HG03575 (cell line): Measurements from ENCODE around the gene KRT79.

ENCODE experiments used
- ATAC-seq: cut with Tn5 transposase; IDR thresholded peaks from one replicate; pipeline ENCODE4 v1.9.1; 2021; ENCODE audit not compliant: unreplicated experiment, insufficient number of reproducible peaks, low FRiP score; ENCODE audit errors: extremely low read depth

KRT79 gene

DNA sequence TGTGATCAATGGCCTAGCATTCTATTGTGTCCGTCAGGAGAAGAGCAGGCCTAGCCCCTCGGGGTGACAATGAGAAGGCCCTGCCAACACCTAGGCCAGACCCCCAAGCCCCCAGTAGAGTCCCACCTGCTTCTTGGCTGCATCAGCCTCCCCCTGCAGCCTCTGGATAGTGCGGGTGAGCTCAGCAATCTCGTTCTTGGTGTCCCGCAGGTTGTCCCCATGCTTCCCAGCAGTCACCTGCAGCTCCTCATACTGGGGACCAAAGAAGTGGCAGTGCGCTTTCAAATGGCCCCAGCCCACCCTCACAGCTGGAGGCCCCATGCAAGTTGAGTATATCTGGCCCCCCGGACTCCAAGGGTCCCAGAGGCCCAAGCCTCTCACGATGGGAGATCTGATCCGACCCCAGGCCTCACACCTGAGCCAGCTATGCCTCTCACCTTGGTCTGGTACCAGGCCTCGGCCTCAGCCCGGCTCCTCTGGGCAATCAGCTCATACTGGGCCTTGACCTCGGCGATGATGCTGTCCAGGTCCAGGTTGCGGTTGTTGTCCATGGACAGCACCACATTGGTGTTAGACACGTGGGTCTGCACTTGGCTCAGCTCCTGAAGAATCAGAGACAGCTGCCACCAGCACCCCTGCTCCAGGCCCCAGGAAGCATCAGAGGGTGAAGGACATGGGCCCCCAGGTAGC is 10.2 kb downstream of the KRT79 start:
- ATAC-seq, result no peak

- ATAC-seq, result no peak
Observed at GRCh38 chr12:52822771-52823510, 11.2 kb downstream of the KRT79 start.

DNA sequence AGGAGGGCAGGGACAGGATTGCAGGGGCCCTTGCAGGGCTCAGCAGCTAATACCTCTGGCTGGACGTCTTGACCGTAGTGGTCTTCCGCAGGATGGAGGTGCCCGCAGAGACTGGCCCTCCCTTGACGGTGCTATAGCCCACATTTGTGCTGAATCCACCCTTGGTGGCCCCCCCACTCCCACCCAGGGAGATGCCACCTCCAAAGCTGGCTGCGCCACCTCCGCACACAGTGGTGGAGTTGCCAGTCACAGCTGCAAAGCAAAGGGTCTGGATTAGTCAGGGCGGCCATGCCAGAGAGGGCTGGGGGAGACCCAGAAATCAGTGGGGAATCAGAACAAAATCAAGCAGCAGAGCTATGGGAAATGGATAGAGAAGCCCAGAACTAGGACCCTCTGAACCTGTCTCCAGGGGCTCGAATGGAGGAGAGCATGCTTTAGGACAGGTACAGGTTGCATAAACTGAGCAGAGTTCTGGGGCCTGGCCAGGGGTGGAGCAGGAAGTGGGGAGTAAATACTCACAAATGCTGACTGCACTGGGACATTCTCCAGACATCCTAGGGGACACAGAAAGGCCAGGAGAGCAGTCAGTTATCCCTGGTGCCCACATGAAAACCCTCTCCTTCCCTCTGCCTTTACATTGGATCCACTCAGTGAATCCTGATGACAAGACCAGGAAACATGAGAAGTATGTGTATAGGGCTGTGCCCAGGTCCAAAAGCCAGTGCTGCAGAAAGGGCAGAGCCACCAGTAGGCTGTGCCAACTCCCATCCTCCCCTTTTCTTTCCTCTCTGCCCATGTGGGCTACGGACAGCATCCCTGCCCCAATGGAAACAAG is 12.1 kb downstream of the KRT79 start:
- ATAC-seq, result no peak

DNA sequence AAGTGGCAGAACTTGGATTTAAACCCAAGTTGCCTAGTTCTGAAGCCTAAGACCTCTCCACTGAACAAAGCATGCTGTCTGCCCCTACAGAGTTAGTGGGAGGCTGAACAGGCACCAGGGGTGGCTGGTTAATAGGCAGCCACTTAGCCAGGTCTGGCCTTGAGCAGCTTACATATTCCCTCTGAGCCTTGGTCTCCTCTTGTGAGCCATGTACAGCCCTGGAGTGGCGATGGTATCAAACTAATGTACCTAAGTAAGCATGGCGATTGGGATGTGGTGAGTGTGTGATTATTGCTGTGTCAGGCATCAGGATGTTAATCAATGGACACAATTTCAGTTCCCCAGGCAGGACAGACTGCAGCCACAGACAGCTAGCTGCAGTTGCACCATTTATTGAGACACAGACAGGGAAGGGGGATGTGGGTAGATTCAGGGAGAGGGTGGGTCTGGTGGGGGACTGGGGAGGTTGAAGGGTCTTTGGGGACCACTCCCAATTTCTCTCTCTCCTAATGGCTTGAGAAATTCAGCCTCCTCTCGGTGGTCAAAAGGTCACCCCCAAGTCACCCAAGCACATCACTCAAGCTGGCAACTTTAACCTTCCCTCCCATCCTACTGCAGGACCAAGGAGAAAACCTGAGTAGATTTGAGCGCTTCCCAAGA is 12.9 kb downstream of the KRT79 start:
- no peak for ATAC-seq

GRCh38 chr12:52820521-52820920 is 13.6 kb downstream of the KRT79 start:
- ATAC-seq, result no peak

DNA sequence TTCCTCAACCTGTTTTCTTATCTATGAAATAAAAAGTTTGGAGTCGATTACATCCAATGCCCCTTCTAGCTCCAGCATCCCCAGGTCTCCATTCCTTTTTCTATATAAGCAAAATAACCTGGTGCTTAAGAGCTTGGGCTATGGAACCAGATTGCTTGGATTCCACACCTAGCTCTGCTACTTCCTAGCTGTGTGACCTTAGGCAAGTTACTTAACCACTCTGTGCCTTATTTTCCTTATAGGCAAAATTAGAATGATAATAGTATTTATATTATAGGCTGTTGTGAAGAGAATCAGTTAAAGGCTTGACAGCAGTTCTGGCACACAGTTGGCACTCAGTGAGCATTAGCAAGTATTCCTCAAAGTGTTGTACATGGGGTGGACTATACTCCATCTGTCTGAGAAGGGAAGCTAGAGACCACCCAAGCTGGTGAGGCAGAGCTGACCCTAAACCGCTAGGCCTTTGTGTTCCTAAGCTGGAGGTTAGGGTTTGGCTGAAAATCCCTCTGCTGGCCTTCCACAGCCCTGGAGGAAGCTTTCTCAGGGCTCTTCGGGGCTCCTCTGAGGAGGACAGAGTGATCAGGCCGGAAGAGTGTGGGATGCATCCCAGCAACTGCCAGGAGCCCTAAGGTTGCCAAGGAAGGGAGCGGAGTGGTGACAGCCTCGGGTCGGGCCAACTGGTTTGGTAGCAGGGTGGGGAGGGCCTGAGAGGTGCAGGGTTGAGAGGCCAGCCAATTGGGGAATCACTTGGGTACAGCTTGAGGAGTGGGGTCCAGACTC is 14.2 kb downstream of the KRT79 start:
- no peak for ATAC-seq

- ATAC-seq, result no peak
Observed at GRCh38 chr12:52818887-52819420, 15.2 kb downstream of the KRT79 start.

GRCh38 chr12:52818388-52818787 is 15.7 kb downstream of the KRT79 start:
- ATAC-seq, result no peak

DNA sequence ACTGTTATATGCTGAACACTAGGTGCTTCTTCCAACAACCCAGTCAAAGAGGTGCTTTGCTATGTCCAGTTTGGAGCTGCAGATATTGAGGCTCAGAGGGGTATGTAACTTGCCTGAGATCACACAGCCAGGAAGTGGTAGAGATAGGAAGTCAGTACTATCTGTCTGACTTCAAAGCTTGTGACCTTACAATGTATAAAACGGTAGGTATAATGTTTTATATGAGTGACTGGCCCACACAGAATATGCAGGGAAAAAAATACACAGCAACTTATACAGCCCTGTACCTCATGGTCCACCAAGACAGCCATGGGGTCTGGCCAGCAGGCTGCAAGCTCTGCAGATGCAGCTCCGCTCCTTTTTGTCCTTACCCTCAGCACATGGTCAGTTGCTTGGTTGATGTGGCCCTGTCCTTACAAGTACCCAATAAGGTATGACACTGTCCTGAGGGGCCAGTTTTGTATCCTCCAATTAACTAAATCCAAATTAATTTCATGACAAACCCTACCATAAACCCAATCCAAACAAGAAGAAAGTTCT is 16.3 kb downstream of the KRT79 start:
- no peak for ATAC-seq

DNA sequence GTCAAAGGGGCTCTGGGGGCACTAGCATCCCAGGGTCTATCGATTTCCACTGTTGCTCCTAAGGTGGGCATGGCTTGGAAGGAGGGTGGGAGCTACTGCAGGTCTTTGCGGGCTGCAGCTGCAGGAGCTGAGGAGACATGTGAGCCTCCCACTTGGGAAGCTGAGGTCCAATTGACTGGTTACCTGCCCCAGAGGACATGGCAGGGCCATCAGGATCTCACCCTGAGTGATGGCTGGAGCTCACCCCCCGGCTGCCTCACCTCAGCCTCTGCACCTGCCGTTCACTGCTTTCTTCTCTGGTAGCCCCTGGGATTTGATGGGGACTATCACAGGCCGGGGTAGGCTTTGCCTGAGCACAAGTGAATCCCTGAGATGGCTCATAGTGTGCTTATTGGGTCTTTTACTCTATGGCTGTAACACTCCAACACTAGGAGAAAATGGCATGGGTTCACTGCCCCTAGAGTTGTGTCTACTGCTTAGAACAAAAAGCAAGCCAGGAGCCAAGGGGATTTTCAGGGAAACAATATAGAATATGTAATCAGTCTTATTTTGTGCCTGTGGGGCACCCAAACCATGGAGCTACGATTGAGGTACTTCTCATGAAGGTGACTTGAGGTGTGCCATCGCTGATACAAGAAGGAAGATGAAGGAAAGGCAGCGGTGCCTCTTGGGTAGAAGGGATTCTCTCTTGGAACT is 17.0 kb downstream of the KRT79 start:
- no peak for ATAC-seq

DNA sequence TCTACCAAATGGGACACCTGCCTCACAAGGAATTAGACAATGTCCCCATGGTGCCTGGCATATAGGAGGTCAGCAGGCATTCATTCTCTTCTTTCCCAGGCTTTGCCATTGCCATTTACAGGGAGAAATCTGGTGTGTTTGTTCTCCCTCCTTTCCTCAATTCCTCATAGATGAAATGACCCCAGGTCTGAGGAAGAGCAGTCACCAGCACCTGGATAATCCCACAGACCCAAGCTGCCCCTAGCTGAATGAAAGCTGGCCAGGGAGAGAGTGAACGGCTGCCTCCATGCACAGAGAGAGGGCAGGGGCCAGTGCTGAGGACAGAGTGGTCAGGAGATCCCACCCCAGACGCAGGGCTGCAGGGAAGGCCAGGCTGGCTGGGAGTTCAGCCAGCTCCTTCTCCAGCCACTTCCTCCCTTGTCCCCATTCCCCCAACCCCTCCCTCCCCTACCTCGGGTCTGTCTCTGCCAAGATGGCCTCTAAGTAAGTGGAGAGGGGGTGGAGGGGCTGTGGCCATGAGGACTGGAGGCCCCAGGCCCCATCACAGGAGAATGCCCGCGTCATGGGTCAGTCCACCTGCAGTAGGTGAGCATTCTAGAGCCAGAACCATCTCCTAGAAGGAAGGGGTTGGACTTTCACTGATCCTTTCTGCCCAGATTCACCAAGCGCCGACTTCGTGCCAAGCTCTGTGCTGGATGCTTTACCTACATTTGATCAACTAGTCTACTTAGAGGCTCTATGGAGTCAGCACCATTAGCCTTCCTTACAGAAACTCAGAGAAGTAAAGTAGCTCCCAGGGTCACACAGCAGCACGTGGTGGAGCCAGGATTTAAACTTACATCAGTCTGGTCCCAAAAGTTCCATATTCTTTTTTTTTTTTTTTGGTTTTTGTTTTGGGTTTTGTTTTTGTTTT is 18.2 kb downstream of the KRT79 start:
- no peak for ATAC-seq

GRCh38 chr12:52815161-52815560 is 18.9 kb downstream of the KRT79 start:
- no peak for ATAC-seq

- no peak for ATAC-seq
Observed at GRCh38 chr12:52814710-52815155, 19.4 kb downstream of the KRT79 start.

DNA sequence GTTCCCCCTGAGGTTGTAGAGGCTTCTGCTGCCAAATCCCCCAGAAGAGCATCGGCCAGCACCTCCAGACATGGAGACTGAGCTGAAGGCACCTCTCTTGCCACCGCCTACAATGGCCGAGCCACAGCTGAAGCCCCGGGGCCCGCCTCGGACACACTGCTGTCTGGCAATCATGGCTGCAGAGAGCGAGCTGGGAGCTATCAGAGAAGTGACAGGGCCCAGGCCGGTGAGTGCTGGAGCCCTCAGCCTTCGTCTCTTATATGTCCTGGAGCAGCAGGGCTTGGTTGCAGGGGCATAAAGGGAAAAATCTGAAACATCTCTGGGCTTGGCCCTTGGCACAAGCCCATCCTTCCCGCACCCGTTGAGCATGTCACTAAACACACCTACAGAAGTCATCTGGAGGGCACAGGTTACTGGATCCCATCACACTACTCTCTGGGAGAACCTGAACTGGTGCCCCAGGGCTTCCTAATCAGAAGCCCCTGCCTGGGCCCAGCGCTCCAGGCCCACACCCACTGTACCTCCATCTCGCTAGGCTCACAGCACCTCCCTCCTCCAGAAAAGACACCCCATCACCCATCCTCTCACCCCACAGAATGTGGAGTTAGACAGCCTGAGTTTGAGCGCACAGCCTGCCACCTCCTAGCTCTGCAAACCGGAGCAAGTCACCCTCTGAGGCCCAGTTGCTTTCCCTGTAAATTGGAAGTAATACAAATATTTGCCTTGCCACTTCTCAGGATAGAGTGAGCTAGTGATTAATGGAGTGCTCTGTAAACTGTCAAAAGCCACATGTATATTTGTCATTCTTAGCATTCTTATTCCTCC is 20.0 kb downstream of the KRT79 start, which contains the start of gene KRT4:
Gene KRT4 (minus strand): TSS at position 232 of the 825 bp plus-strand sequence. CDS start 58 bp downstream, at position 174.
- ATAC-seq, result no peak

DNA sequence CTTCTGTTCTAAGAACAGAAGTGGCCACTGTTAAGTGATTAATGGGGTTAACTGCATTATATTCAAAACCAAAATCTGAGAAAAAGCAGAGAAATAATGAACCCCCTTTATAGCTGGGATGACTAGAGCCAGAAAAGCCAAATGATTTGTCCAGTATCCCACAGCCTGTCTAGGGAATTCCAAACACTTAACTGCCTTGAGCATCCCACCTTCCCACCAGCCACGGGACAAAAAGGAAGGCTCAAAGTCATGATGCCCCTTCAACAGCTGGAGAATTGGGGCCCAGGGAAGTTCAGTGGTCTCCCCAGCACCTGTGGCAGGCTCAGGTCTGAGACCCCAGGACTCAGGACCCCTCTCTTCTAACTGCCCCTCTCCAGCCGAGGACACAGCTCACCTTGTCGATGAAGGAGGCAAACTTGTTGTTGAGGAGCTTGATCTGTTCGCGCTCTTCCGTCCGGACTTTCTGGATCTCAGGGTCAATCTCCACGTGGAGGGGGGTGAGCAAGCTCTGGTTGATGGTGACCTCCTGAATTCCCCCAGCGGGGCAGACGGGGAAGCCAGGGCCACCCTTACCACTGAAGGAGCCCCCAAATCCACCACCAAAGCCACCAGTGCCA is 20.8 kb downstream of the KRT79 start:
- ATAC-seq, result no peak
